Coronary artery (tissue), 2 donors: ENCODE results near the gene HK2.

ENCODE experiments used
- DNase-seq: peaks from one replicate; pipeline ENCODE4 v3.0.0-alpha.2; 2017; ENCODE audit warnings: low spot score
- H3K27ac ChIP-seq, 2 donors: fragments of 200-600 bp; sonication (generic); one replicate each; pipeline ENCODE4 v1.5.1; 2016 to 2019
- H3K4me3 ChIP-seq: fragments of 200-600 bp; sonication (generic); 2 replicates; pipeline ENCODE4 v1.5.1; 2016; ENCODE audit warnings: mild to moderate bottlenecking, moderate library complexity
- TF ChIP-seq, protein P1 (sequence below): fragments of 200-600 bp; sonication (generic); IDR thresholded peaks from one replicate; pipeline ENCODE4 v1.5.1; 2019; ENCODE audit warnings: antibody characterized with exemption

HK2 gene

DNA sequence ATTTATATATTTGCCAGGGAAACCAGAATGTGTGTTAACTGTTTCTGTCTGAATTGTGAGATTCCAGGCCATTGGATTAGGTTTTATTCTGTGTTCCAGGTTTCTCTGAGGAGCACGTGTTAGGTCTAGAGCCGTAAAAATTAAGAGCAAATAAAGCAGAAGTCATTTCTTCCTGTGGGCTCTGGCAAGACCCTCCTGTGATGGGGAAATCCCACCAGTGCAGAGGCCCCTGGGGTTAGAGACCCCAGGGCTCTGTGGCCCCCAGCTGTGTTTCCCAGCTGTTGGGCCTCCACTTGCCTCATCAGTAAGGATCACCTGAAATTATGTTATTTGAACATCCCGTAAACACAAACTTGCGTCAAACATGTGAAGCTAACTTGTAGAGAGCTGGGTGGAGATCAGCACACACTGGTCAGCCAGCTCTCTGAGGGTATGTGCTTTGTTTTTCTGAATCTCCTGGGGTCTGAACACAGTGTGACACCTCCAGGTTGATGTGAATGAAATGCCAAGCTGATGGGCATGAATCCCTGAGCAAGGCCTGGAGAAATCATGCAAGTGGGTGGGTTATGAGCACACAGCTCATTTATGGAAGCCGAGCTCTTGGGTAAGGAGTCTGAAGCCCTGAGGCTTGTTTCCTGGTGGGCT, 50.3 kb downstream of the HK2 start:
- TF ChIP-seq, protein P1, sequence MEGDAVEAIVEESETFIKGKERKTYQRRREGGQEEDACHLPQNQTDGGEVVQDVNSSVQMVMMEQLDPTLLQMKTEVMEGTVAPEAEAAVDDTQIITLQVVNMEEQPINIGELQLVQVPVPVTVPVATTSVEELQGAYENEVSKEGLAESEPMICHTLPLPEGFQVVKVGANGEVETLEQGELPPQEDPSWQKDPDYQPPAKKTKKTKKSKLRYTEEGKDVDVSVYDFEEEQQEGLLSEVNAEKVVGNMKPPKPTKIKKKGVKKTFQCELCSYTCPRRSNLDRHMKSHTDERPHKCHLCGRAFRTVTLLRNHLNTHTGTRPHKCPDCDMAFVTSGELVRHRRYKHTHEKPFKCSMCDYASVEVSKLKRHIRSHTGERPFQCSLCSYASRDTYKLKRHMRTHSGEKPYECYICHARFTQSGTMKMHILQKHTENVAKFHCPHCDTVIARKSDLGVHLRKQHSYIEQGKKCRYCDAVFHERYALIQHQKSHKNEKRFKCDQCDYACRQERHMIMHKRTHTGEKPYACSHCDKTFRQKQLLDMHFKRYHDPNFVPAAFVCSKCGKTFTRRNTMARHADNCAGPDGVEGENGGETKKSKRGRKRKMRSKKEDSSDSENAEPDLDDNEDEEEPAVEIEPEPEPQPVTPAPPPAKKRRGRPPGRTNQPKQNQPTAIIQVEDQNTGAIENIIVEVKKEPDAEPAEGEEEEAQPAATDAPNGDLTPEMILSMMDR, result no peak
- DNase-seq, result no peak
- no peak overlapping the region for H3K4me3 ChIP-seq
- H3K27ac ChIP-seq, result no peak overlapping the region

DNA sequence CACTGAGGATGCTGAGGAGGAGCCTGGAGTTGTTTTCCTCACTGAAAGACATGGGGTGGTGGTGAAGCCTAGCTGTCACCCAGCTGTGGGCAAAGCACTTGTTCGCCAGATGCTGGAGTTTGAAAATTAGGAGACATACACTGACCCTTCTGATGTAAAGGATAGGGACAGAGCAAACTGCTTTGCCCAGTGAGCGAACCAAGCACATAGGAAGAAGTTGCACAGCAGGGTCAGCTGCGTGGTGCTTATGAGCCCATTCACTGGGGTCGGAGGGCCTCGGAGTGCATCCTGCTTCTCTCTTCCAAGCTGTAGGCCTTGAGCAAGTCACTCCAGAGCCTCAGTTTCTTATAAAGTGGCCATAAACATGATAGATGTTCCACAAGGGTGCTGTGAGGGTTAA, 50.9 kb downstream of the HK2 start:
- Histone ChIP-seq H3K4me3 (no peak overlapping the region), H3K27ac (no peak overlapping the region)
- DNase-seq, result no peak
- TF ChIP-seq, protein P1, result no peak

DNA sequence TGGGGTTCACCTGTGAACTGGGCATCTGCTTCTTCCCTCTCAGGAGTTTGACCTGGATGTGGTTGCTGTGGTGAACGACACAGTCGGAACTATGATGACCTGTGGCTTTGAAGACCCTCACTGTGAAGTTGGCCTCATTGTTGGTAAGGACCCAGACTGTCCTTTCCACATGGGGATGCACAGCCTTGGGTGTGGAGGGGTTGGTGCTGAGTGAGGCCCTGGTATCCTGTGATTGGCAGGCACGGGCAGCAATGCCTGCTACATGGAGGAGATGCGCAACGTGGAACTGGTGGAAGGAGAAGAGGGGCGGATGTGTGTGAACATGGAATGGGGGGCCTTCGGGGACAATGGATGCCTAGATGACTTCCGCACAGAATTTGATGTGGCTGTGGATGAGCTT, 52.3 kb downstream of the HK2 start:
- no peak overlapping the region for H3K4me3 ChIP-seq
- no peak for DNase-seq
- TF ChIP-seq, protein P1, result no peak
- H3K27ac ChIP-seq, result no peak overlapping the region

DNA sequence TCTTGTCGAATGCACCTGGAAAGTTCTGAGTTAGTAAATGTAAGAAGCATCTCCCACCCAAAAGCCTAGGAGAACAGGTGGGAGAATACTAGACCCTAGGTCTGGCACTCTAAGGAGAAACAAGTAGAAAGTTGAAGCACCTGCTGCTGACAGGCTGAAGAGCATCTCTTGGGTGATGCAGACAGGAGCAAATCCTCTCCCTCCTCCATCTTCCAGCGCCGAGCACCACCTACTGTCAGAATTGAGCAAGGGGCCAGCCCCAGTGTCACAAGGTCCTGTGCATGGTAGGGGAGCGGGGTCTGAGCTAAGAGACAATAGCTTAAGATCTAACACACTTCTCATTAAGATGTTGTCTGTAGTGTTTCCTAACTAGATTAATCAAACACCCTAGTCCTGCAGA, 52.9 kb downstream of the HK2 start:
- no peak overlapping the region for H3K27ac ChIP-seq
- DNase-seq, result no peak
- TF ChIP-seq, protein P1, result no peak
- no peak overlapping the region for H3K4me3 ChIP-seq

DNA sequence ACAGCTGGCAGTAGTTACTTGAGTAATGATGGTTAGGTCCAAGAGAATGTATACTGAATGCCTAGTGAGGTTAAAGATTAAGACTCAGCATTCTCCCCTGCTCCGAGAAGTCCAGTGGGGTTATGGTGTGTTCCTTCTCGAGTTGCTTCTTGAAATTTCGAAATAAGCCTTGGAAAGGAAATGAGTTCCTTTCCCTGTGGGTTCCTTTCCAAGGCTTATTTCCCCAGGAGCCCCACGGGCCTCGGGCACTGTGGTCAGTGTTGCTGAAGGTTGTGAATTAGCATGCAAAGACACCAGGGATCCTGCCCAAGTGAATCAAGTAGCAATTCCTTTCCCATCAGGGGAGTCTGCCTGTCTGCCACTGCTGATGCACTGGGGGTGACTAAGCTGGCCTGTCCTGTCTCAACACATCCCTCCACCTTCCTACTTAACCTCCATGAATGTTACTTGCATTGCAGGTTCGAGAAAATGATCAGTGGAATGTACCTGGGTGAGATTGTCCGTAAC, 53.6 kb downstream of the HK2 start:
- Histone ChIP-seq H3K4me3 (no peak overlapping the region), H3K27ac (no peak overlapping the region)
- TF ChIP-seq, protein P1, result no peak
- DNase-seq, result no peak

DNA sequence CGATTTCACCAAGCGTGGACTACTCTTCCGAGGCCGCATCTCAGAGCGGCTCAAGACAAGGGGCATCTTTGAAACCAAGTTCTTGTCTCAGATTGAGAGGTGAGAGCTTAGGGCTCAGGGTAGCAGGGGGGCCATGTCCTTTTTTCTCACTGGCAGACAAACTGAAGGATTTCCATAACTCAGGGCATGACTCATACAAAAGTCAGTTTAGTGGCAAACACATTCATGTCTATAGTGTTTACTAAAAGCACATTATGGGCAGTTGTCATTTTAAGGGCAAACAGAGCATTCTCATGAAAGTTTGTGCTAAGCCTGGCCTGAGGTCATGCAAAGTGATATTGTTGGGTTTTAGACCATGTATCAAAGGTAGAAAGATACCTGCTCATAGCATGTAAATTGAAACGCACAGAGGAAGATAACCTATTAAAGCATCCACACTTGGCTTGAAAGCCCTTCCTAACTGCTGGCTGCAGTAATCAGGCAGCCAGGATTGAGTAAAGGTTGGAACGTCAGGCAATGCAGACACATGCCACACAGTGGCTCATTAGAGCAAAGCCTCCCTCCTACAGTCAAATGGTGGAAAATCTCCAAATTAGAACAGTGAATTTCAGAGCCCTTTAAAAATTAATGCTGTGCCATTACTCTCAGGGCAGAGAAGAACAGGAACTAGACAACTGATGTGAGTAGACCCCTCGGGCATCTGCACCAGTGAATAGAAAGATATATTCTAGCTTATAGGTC, 54.2 kb downstream of the HK2 start:
- no peak for DNase-seq
- no peak overlapping the region for H3K4me3 ChIP-seq
- H3K27ac ChIP-seq, result no peak overlapping the region
- TF ChIP-seq, protein P1, result no peak

DNA sequence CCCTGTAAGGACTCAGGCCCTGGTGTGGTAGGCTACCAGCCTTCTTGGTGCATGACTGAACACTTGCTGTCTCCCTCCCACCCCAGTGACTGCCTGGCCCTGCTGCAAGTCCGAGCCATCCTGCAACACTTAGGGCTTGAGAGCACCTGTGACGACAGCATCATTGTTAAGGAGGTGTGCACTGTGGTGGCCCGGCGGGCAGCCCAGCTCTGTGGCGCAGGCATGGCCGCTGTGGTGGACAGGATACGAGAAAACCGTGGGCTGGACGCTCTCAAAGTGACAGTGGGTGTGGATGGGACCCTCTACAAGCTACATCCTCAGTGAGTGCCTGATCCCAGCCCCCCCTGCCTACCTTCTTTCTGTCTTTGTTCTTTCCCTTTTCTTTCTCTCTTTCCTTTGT, 55.2 kb downstream of the HK2 start:
- H3K27ac ChIP-seq, result no peak overlapping the region
- TF ChIP-seq, protein P1, result no peak
- H3K4me3 ChIP-seq, result no peak overlapping the region
- no peak for DNase-seq
